SK-N-SH treated with all-trans-retinoic acid at 6 μM for 48 hours (cell line): ENCODE results near the gene FAM181A.
A peak's percentile ranks its signal among the peaks of the same experiment; 100 is the strongest.

Experiments
- ATAC-seq: fragments of 200-7000 bp; cut with Tn5 transposase; 3 replicates; pipeline ENCODE4 v1.9.1; 2020; ENCODE audit warnings: mild to moderate bottlenecking, moderate library complexity
- BACH2 ChIP-seq: fragments of 250-450 bp; sonication (Bioruptor Pico); IDR thresholded peaks from 2 replicates; pipeline ENCODE4 v1.9.0; 2021; ENCODE audit warnings: mild to moderate bottlenecking, borderline replicate concordance
- CSDC2 ChIP-seq: fragments of 250-450 bp; sonication (Bioruptor Pico); IDR thresholded peaks from 2 replicates; pipeline ENCODE4 v1.5.0; 2020; ENCODE audit warnings: mild to moderate bottlenecking, moderate library complexity
- GLIS3 ChIP-seq: fragments of 250-450 bp; sonication (Bioruptor Pico); IDR thresholded peaks from 2 replicates; pipeline ENCODE4 v1.5.0; 2020; ENCODE audit warnings: mild to moderate bottlenecking, moderate library complexity
- ISL1 ChIP-seq: fragments of 250-450 bp; sonication (Bioruptor Pico); IDR thresholded peaks from 2 replicates; pipeline ENCODE4 v2.1.2; 2022; ENCODE audit warnings: mild to moderate bottlenecking, moderate library complexity
- OSR1 ChIP-seq: fragments of 250-450 bp; sonication (Bioruptor Pico); IDR thresholded peaks from 2 replicates; pipeline ENCODE4 v1.8.0; 2022; ENCODE audit warnings: moderate library complexity, mild to moderate bottlenecking, inconsistent platforms
- POU6F1 ChIP-seq: fragments of 250-450 bp; sonication (Bioruptor Pico); IDR thresholded peaks from 2 replicates; pipeline ENCODE4 v1.8.0; 2021; ENCODE audit warnings: low read depth, mild to moderate bottlenecking, moderate library complexity, borderline replicate concordance
- PPARA ChIP-seq: fragments of 250-450 bp; sonication (Bioruptor Pico); IDR thresholded peaks from 2 replicates; pipeline ENCODE4 v1.5.0; 2020; ENCODE audit warnings: mild to moderate bottlenecking, borderline replicate concordance
- RARB ChIP-seq: fragments of 250-450 bp; sonication (Bioruptor Pico); IDR thresholded peaks from 2 replicates; pipeline ENCODE4 v1.8.0; 2021; ENCODE audit warnings: mild to moderate bottlenecking, moderate library complexity
- SNAI2 ChIP-seq: fragments of 250-450 bp; sonication (Bioruptor Pico); IDR thresholded peaks from 2 replicates; pipeline ENCODE4 v1.5.0; 2020; ENCODE audit warnings: mild to moderate bottlenecking, moderate library complexity
- TCF4 ChIP-seq: fragments of 250-450 bp; sonication (Bioruptor Pico); IDR thresholded peaks from 2 replicates; pipeline ENCODE4 v1.8.0; 2021; ENCODE audit warnings: mild to moderate bottlenecking, moderate library complexity, borderline replicate concordance
- TOX ChIP-seq: fragments of 250-450 bp; sonication (Bioruptor Pico); IDR thresholded peaks from 2 replicates; pipeline ENCODE4 v1.8.0; 2021; ENCODE audit warnings: mild to moderate bottlenecking, moderate library complexity, borderline replicate concordance
- ZC3H10 ChIP-seq: fragments of 250-450 bp; sonication (Bioruptor Pico); IDR thresholded peaks from 2 replicates; pipeline ENCODE4 v1.5.1; 2021; ENCODE audit warnings: mild to moderate bottlenecking, moderate library complexity
- ZFP30 ChIP-seq: fragments of 450-650 bp; formaldehyde crosslinking; IDR thresholded peaks from 2 replicates; pipeline ENCODE4 v1.5.0; 2022; ENCODE audit warnings: mild to moderate bottlenecking, moderate library complexity
- ZNF70 ChIP-seq: fragments of 450-650 bp; formaldehyde crosslinking; IDR thresholded peaks from 2 replicates; pipeline ENCODE4 v1.5.0; 2020; ENCODE audit warnings: mild to moderate bottlenecking, moderate library complexity
- TF ChIP-seq, protein P1 (sequence below): fragments of 250-450 bp; sonication (Bioruptor Pico); IDR thresholded peaks from 2 replicates; pipeline ENCODE4 v1.5.1; 2021; ENCODE audit warnings: mild to moderate bottlenecking, moderate library complexity
- TF ChIP-seq, protein P2 (sequence below): fragments of 250-450 bp; sonication (Bioruptor Pico); IDR thresholded peaks from 2 replicates; pipeline ENCODE4 v1.8.0; 2020; ENCODE audit warnings: mild to moderate bottlenecking, moderate library complexity, borderline replicate concordance
- TF ChIP-seq, protein P3 (sequence below): fragments of 250-450 bp; sonication (Bioruptor Pico); IDR thresholded peaks from 2 replicates; pipeline ENCODE4 v1.5.1; 2020; ENCODE audit warnings: low read depth, mild to moderate bottlenecking, moderate library complexity

The FAM181A gene

GRCh38 chr14:93891756-93892504 is 35.2 kb upstream of the FAM181A start (continued):
- TF ChIP-seq BACH2 (no peak), ISL1 (CRISPR knock-in tag) (no peak), TCF4 (CRISPR knock-in tag) (no peak)

GRCh38 chr14:93892505-93892839 is 34.7 kb upstream of the FAM181A start:
- ATAC-seq, result no peak
- no peak for TF ChIP-seq ZFP30 (CRISPR knock-in tag)
- TF ChIP-seq TCF4 (CRISPR knock-in tag), result no peak
- TF ChIP-seq ZC3H10 (CRISPR knock-in tag), result no peak
- TF ChIP-seq PPARA, result no peak
- TF ChIP-seq TOX (CRISPR knock-in tag), result no peak

DNA sequence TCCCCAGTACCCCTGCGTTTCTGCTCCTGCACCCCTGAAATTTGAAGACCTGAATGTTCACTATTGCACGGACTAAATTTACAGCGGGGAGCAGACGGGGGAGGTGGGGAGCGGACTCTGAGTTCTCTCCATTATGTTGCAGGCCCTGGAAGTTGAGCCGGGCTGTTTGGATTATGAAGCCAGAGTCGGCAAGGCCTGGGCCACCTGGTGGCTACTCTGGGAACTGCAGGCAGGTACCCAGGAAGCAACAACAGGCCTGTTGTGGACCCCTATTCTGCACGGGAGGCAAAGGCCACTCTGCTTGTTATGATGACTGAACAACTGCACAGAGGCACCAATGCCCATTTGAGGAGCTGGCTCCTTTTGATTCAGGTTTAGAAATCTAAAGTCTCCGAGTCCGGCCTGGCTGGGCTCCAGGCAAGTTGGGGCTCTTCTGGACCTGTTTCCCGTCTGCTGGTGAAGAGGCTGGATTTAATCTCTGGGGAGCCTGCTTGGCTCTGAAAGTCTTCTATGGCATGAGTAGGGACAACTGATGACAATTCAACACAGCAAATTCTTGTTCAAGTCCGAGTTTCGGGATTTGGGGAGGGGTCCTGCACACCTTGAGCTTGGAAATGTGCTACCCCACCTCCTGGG is 34.1 kb upstream of the FAM181A start:
- TF ChIP-seq, protein P1, sequence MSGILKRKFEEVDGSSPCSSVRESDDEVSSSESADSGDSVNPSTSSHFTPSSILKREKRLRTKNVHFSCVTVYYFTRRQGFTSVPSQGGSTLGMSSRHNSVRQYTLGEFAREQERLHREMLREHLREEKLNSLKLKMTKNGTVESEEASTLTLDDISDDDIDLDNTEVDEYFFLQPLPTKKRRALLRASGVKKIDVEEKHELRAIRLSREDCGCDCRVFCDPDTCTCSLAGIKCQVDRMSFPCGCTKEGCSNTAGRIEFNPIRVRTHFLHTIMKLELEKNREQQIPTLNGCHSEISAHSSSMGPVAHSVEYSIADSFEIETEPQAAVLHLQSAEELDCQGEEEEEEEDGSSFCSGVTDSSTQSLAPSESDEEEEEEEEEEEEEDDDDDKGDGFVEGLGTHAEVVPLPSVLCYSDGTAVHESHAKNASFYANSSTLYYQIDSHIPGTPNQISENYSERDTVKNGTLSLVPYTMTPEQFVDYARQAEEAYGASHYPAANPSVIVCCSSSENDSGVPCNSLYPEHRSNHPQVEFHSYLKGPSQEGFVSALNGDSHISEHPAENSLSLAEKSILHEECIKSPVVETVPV (CRISPR knock-in tag), result no peak
- TF ChIP-seq OSR1 (CRISPR knock-in tag), result no peak
- no peak for TF ChIP-seq PPARA
- TF ChIP-seq TCF4 (CRISPR knock-in tag), result no peak
- no peak for TF ChIP-seq RARB
- TF ChIP-seq, protein P2, sequence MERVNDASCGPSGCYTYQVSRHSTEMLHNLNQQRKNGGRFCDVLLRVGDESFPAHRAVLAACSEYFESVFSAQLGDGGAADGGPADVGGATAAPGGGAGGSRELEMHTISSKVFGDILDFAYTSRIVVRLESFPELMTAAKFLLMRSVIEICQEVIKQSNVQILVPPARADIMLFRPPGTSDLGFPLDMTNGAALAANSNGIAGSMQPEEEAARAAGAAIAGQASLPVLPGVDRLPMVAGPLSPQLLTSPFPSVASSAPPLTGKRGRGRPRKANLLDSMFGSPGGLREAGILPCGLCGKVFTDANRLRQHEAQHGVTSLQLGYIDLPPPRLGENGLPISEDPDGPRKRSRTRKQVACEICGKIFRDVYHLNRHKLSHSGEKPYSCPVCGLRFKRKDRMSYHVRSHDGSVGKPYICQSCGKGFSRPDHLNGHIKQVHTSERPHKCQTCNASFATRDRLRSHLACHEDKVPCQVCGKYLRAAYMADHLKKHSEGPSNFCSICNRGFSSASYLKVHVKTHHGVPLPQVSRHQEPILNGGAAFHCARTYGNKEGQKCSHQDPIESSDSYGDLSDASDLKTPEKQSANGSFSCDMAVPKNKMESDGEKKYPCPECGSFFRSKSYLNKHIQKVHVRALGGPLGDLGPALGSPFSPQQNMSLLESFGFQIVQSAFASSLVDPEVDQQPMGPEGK (CRISPR knock-in tag), result no peak
- no peak for TF ChIP-seq CSDC2 (CRISPR knock-in tag)
- no peak for TF ChIP-seq POU6F1 (CRISPR knock-in tag)
- TF ChIP-seq GLIS3 (CRISPR knock-in tag), result no peak
- TF ChIP-seq, all 23 proteins: peak for 0
- ATAC-seq, result peak; percentile 91

DNA sequence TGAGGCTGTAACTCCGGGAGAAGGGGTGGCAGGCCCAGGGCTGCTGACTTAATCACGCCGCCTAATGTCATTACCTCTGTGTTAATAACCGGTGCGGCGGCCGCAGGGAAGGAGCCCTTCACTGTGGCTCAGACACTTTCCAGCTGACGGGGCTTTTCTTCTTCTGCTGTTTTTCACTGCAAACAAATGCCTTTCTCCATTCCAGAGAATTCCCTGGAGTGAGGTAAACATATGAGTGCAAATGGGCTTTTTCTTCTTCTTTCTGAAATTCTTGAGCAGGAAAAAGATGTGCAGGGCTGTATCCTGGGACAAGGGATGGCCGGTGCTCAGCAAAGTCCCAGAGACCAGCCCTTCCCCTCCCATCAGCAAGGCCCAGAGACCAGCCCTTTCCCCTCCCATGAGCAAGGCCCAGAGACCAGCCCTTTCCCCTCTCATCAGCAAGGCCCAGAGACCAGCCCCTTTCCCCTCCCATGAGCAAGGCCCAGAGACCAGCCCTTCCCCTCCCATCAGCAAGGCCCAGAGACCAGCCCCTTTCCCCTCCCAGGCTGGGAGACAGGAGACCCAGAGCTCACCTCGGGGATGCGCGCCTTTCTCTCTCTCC is 33.4 kb upstream of the FAM181A start:
- no peak for TF ChIP-seq SNAI2 (CRISPR knock-in tag)
- TF ChIP-seq ZNF70 (CRISPR knock-in tag), result no peak
- TF ChIP-seq GLIS3 (CRISPR knock-in tag), result no peak
- TF ChIP-seq BACH2, result no peak
- TF ChIP-seq, protein P2 (CRISPR knock-in tag), result no peak
- no peak for TF ChIP-seq POU6F1 (CRISPR knock-in tag)
- TF ChIP-seq TCF4 (CRISPR knock-in tag), result no peak
- TF ChIP-seq, protein P3, sequence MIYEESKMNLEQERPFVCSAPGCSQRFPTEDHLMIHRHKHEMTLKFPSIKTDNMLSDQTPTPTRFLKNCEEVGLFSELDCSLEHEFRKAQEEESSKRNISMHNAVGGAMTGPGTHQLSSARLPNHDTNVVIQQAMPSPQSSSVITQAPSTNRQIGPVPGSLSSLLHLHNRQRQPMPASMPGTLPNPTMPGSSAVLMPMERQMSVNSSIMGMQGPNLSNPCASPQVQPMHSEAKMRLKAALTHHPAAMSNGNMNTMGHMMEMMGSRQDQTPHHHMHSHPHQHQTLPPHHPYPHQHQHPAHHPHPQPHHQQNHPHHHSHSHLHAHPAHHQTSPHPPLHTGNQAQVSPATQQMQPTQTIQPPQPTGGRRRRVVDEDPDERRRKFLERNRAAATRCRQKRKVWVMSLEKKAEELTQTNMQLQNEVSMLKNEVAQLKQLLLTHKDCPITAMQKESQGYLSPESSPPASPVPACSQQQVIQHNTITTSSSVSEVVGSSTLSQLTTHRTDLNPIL (CRISPR knock-in tag), result no peak
- TF ChIP-seq ISL1 (CRISPR knock-in tag), result no peak
- no peak for TF ChIP-seq CSDC2 (CRISPR knock-in tag)
- TF ChIP-seq, protein P1 (CRISPR knock-in tag), result no peak
- TF ChIP-seq ZC3H10 (CRISPR knock-in tag), result no peak
- TF ChIP-seq, all 23 proteins: peak for 0
- peak; percentile 32; the same call in 1 of the 3 replicates for ATAC-seq
